Measurements from ENCODE around the gene OSBPL8.

DNA sequence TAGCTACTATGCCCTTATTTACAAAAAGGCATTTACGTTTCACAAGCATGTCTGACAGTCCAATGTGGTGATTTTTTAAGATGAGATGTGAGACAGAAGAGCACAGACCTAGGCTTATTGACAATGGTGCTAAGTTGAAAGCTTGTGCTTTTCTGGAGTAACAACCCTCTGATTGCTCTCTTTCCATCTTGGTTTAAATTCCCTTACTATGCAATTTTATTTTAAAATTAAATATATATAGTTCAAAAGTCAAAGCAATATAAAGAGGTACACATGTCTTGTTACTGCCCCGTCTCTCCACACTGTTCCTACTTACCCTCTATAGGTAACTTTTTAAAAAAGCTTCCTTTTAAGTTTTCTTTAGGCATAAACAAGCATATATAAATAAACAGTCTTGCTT is 172.0 kb downstream of the OSBPL8 start:
- TF ChIP-seq EZH2 (IDR thresholded peaks at IDR 0.05; ENCODE audit: borderline replicate concordance, low read length), result no peak
- TF ChIP-seq, protein P1, sequence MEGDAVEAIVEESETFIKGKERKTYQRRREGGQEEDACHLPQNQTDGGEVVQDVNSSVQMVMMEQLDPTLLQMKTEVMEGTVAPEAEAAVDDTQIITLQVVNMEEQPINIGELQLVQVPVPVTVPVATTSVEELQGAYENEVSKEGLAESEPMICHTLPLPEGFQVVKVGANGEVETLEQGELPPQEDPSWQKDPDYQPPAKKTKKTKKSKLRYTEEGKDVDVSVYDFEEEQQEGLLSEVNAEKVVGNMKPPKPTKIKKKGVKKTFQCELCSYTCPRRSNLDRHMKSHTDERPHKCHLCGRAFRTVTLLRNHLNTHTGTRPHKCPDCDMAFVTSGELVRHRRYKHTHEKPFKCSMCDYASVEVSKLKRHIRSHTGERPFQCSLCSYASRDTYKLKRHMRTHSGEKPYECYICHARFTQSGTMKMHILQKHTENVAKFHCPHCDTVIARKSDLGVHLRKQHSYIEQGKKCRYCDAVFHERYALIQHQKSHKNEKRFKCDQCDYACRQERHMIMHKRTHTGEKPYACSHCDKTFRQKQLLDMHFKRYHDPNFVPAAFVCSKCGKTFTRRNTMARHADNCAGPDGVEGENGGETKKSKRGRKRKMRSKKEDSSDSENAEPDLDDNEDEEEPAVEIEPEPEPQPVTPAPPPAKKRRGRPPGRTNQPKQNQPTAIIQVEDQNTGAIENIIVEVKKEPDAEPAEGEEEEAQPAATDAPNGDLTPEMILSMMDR (conservative IDR thresholded peaks at IDR 0.05 in 1 of 2, IDR thresholded peaks at IDR 0.05 in 1 of 2; ENCODE audit: extremely low read depth in 1 of 2, insufficient read depth in 1 of 2, low read depth in 1 of 2, low read length in 2 of 2), result no peak
